DOHH2 (cell line): ENCODE data around the gene TAL1.
"Not testable (repeated sequence)": the region's sequence is repeated elsewhere in the genome, so short reads cannot be mapped to it uniquely, and the experiment has no call there.

Source experiments
- H3F3A ChIP-seq: fragments of 200-600 bp; sonication (generic), shearing (Covaris generic); 2 replicates; pipeline ENCODE4 v1.6.0; 2016; ENCODE audit warnings: antibody characterized with exemption, mild to moderate bottlenecking; ENCODE audit not compliant: control insufficient read depth, insufficient read depth
- H3K27ac ChIP-seq: fragments of 200-600 bp; sonication (generic); 2 replicates; pipeline ENCODE4 v1.5.1; 2014; ENCODE audit warnings: low read depth, mild to moderate bottlenecking, low read length, moderate library complexity
- H3K27me3 ChIP-seq: fragments of 200-600 bp; sonication (generic); 2 replicates; pipeline ENCODE4 v1.6.1; 2014; ENCODE audit warnings: mild to moderate bottlenecking, low read length, mixed read lengths; ENCODE audit not compliant: control insufficient read depth
- H3K36me3 ChIP-seq: fragments of 200-600 bp; sonication (generic); 2 replicates; pipeline ENCODE4 v1.6.1; 2014; ENCODE audit warnings: mild to moderate bottlenecking, low read length, moderate library complexity, mixed read lengths; ENCODE audit not compliant: control insufficient read depth
- H3K4me1 ChIP-seq: fragments of 200-600 bp; sonication (generic); 2 replicates; pipeline ENCODE4 v1.6.1; 2014; ENCODE audit warnings: mild to moderate bottlenecking, low read length, mixed read lengths; ENCODE audit not compliant: control insufficient read depth
- H3K4me2 ChIP-seq: fragments of 200-600 bp; sonication (generic); 2 replicates; pipeline ENCODE4 v1.6.0; 2014; ENCODE audit warnings: mild to moderate bottlenecking, low read length, moderate library complexity
- H3K4me3 ChIP-seq: fragments of 200-600 bp; sonication (generic); 2 replicates; pipeline ENCODE4 v1.5.1; 2014; ENCODE audit warnings: mild to moderate bottlenecking, low read length, mixed read lengths
- H3K79me2 ChIP-seq: fragments of 200-600 bp; sonication (generic); 2 replicates; pipeline ENCODE4 v1.6.1; 2014; ENCODE audit warnings: mild to moderate bottlenecking, low read length, mixed read lengths; ENCODE audit not compliant: control insufficient read depth
- H3K9me2 ChIP-seq: fragments of 200-600 bp; sonication (generic); replicated peaks from 2 replicates; pipeline ENCODE4 v1.6.1; 2014; ENCODE audit warnings: mild to moderate bottlenecking, low read length, mixed read lengths; ENCODE audit not compliant: control insufficient read depth
- H3K9me3 ChIP-seq: fragments of 200-600 bp; sonication (generic); 2 replicates; pipeline ENCODE4 v1.6.1; 2014; ENCODE audit warnings: antibody characterized with exemption, low read length, mixed read lengths; ENCODE audit not compliant: control insufficient read depth, insufficient read depth
- H4K20me1 ChIP-seq: fragments of 200-600 bp; sonication (generic); 2 replicates; pipeline ENCODE4 v1.6.0; 2014; ENCODE audit warnings: low read depth, mild to moderate bottlenecking, antibody characterized with exemption, low read length, moderate library complexity; ENCODE audit not compliant: control insufficient read depth, insufficient read depth
- CTCF ChIP-seq: fragments of 200-600 bp; sonication (generic); IDR thresholded peaks from one replicate; pipeline ENCODE4 v1.5.1; 2014; ENCODE audit warnings: antibody characterized with exemption, mild to moderate bottlenecking, low read depth, low read length; ENCODE audit not compliant: poor library complexity, severe bottlenecking
- EZH2phosphoT487 ChIP-seq: fragments of 200-600 bp; sonication (generic); IDR thresholded peaks from 2 replicates; pipeline ENCODE4 v1.6.1; 2017; ENCODE audit warnings: borderline replicate concordance, mild to moderate bottlenecking, antibody characterized with exemption, low read length, moderate library complexity, mixed read lengths

Gene TAL1

GRCh38 chr1:47207803-47208373, 24.1 kb downstream of the TAL1 start:
- H3K4me2 ChIP-seq, result no peak overlapping the region
- H3K9me3 ChIP-seq, result no peaks in the 10 kb centered on the region
- no peaks in the 10 kb centered on the region for H3K27me3 ChIP-seq
- no peak overlapping the region for H3K4me3 ChIP-seq
- no peaks in the 10 kb centered on the region for H3K9me2 ChIP-seq
- TF ChIP-seq CTCF, result no peak
- TF ChIP-seq EZH2phosphoT487, result no peak
- H4K20me1 ChIP-seq, result no peaks in the 10 kb centered on the region
- no peaks in the 10 kb centered on the region for H3K79me2 ChIP-seq
- no peaks in the 10 kb centered on the region for H3F3A ChIP-seq
- H3K36me3 ChIP-seq, result no peaks in the 10 kb centered on the region
- H3K27ac ChIP-seq, result no peak overlapping the region
- peaks cover 26% of the 10 kb centered on the region for H3K4me1 ChIP-seq

GRCh38 chr1:47205918-47206317, 26.1 kb downstream of the TAL1 start:
- no peaks in the 10 kb centered on the region for H3K79me2 ChIP-seq
- peaks cover 14% of the 10 kb centered on the region for H3K4me1 ChIP-seq
- H3K4me3 ChIP-seq, result no peak overlapping the region
- H3K9me2 ChIP-seq, result no peaks in the 10 kb centered on the region
- H3K9me3 ChIP-seq, result no peaks in the 10 kb centered on the region
- no peaks in the 10 kb centered on the region for H3K27me3 ChIP-seq
- no peak for TF ChIP-seq EZH2phosphoT487
- TF ChIP-seq CTCF, result no peak
- H3K27ac ChIP-seq, result no peak overlapping the region
- H4K20me1 ChIP-seq, result no peaks in the 10 kb centered on the region
- no peaks in the 10 kb centered on the region for H3K36me3 ChIP-seq
- H3K4me2 ChIP-seq, result no peak overlapping the region
- H3F3A ChIP-seq, result no peaks in the 10 kb centered on the region

- not testable (repeated sequence) for H3K4me2 ChIP-seq, H3K27ac ChIP-seq
These were observed 28.5 kb downstream of the TAL1 start for GRCh38 chr1:47203504-47203903.

GRCh38 chr1:47201179-47201578, 30.8 kb downstream of the TAL1 start:
- no peaks in the 10 kb centered on the region for H3F3A ChIP-seq
- no peaks in the 10 kb centered on the region for H4K20me1 ChIP-seq
- H3K36me3 ChIP-seq, result no peaks in the 10 kb centered on the region
- no peak for TF ChIP-seq CTCF
- H3K4me2 ChIP-seq, result no peak overlapping the region
- no peaks in the 10 kb centered on the region for H3K79me2 ChIP-seq
- no peaks in the 10 kb centered on the region for H3K27me3 ChIP-seq
- H3K9me2 ChIP-seq, result no peaks in the 10 kb centered on the region
- no peak overlapping the region for H3K27ac ChIP-seq
- no peak overlapping the region for H3K4me3 ChIP-seq
- H3K9me3 ChIP-seq, result no peaks in the 10 kb centered on the region
- peaks cover 14% of the 10 kb centered on the region for H3K4me1 ChIP-seq

More at GRCh38 chr1:47203504-47203903, 28.5 kb downstream of the TAL1 start:
- H3K9me3 ChIP-seq, H3K9me2 ChIP-seq, H3K36me3 ChIP-seq, H3F3A ChIP-seq, H3K27me3 ChIP-seq, H3K79me2 ChIP-seq, H4K20me1 ChIP-seq, H3K4me3 ChIP-seq: not testable (repeated sequence)
- H3K4me1 ChIP-seq, result peaks cover 14% of the 10 kb centered on the region
